ELF-1 (cell line): Measurements from ENCODE around the gene NAA15.
"Not testable (repeated sequence)": the region's sequence is repeated elsewhere in the genome, so short reads cannot be mapped to it uniquely, and the experiment has no call there.

Source experiments
- DNase-seq: peaks from one replicate; pipeline ENCODE4 v3.0.0-alpha.2; 2016; ENCODE audit warnings: low read depth, low spot score

Gene NAA15

GRCh38 chr4:139450586-139450985, 149.3 kb downstream of the NAA15 start:
- no peak for DNase-seq

- DNase-seq = no peak
These were observed 150.7 kb downstream of the NAA15 start for GRCh38 chr4:139451997-139452396.

- DNase-seq = no peak
These were observed 151.7 kb downstream of the NAA15 start for GRCh38 chr4:139453041-139453370.

- peak; percentile 98 for DNase-seq
These were observed 152.2 kb downstream of the NAA15 start for GRCh38 chr4:139453371-139454110.

- DNase-seq = no peak
These were observed 153.1 kb downstream of the NAA15 start, which contains the start of gene RAB33B for GRCh38 chr4:139454111-139455045. Gene RAB33B, plus strand, starts transcription at chr4:139454121. Its CDS starts 75 bp downstream, at chr4:139454196.

GRCh38 chr4:139455126-139455538, 153.8 kb downstream of the NAA15 start:
- DNase-seq = peak; percentile 36

- no peak for DNase-seq
These were observed 156.0 kb downstream of the NAA15 start for GRCh38 chr4:139457318-139457717.

GRCh38 chr4:139458543-139458942, 157.2 kb downstream of the NAA15 start:
- DNase-seq = no peak

- DNase-seq = peak; percentile 25
These were observed 157.7 kb downstream of the NAA15 start for GRCh38 chr4:139458999-139459398.

GRCh38 chr4:139460565-139460964, 159.3 kb downstream of the NAA15 start:
- no peak for DNase-seq

- DNase-seq = no peak
These were observed 159.8 kb downstream of the NAA15 start for GRCh38 chr4:139461022-139461628.

GRCh38 chr4:139464512-139464911, 163.2 kb downstream of the NAA15 start:
- not testable (repeated sequence) for DNase-seq

GRCh38 chr4:139465922-139466321, 164.6 kb downstream of the NAA15 start:
- DNase-seq = no peak

GRCh38 chr4:139468756-139469155, 167.5 kb downstream of the NAA15 start:
- DNase-seq = not testable (repeated sequence)

GRCh38 chr4:139469216-139469615, 167.9 kb downstream of the NAA15 start:
- no peak for DNase-seq
